ENCODE measurements around the gene SORBS1.

SORBS1 gene

GRCh38 chr10:95539560-95540284, 21.4 kb downstream of the SORBS1 start:
- DNase-seq (ENCODE audit: low read depth) = no peak

GRCh38 chr10:95538412-95538811, 22.8 kb downstream of the SORBS1 start:
- DNase-seq (ENCODE audit: low read depth) = no peak

- no peak for DNase-seq (ENCODE audit: low read depth)
Measured at GRCh38 chr10:95537542-95537927, 23.6 kb downstream of the SORBS1 start.

GRCh38 chr10:95536894-95537541, 24.2 kb downstream of the SORBS1 start:
- DNase-seq (ENCODE audit: low read depth) = no peak

- no peak for DNase-seq (ENCODE audit: low read depth)
Measured at GRCh38 chr10:95536017-95536416, 25.2 kb downstream of the SORBS1 start.

- no peak for DNase-seq (ENCODE audit: low read depth)
Measured at GRCh38 chr10:95535526-95535925, 25.6 kb downstream of the SORBS1 start.

- no peak for DNase-seq (ENCODE audit: low read depth)
Measured at GRCh38 chr10:95533590-95533989, 27.6 kb downstream of the SORBS1 start.

- DNase-seq (ENCODE audit: low read depth) = no peak
Measured at GRCh38 chr10:95532536-95532935, 28.6 kb downstream of the SORBS1 start.

- DNase-seq (ENCODE audit: low read depth) = no peak
Measured at GRCh38 chr10:95531994-95532399, 29.2 kb downstream of the SORBS1 start.

GRCh38 chr10:95531058-95531809, 29.9 kb downstream of the SORBS1 start:
- no peak for DNase-seq (ENCODE audit: low read depth)

GRCh38 chr10:95530561-95530960, 30.6 kb downstream of the SORBS1 start:
- DNase-seq (ENCODE audit: low read depth) = no peak

GRCh38 chr10:95530029-95530428, 31.1 kb downstream of the SORBS1 start:
- DNase-seq (ENCODE audit: low read depth) = no peak

- DNase-seq (ENCODE audit: low read depth) = no peak
Measured at GRCh38 chr10:95526044-95526443, 35.1 kb downstream of the SORBS1 start.

GRCh38 chr10:95525033-95525418, 36.1 kb downstream of the SORBS1 start:
- DNase-seq (ENCODE audit: low read depth) = no peak

GRCh38 chr10:95524358-95525032, 36.7 kb downstream of the SORBS1 start:
- no peak for DNase-seq (ENCODE audit: low read depth)

GRCh38 chr10:95522117-95522516, 39.1 kb downstream of the SORBS1 start:
- no peak for DNase-seq (ENCODE audit: low read depth)

- DNase-seq (ENCODE audit: low read depth) = no peak
Measured at GRCh38 chr10:95520617-95521016, 40.6 kb downstream of the SORBS1 start.

GRCh38 chr10:95518455-95519452, 42.4 kb downstream of the SORBS1 start:
- no peak for DNase-seq (ENCODE audit: low read depth)

GRCh38 chr10:95517536-95518454, 43.4 kb downstream of the SORBS1 start:
- DNase-seq (ENCODE audit: low read depth) = no peak

- DNase-seq (ENCODE audit: low read depth) = no peak
Measured at GRCh38 chr10:95516774-95517373, 44.3 kb downstream of the SORBS1 start.
